Retinal pigment epithelial cell (primary cell): Measurements from ENCODE around the gene DUSP10.

Source experiments
- DNase-seq: peaks from one replicate; pipeline ENCODE4 v3.0.0-alpha.2; 2010; ENCODE audit warnings: low read depth
- H3K4me3 ChIP-seq: 2 replicates; pipeline ENCODE4 v1.5.1; 2011; ENCODE audit warnings: mild to moderate bottlenecking, low read length, control low read depth, moderate library complexity
- TF ChIP-seq, protein P1 (sequence below): conservative IDR thresholded peaks from 2 replicates; pipeline ENCODE4 v1.5.1; 2011; ENCODE audit warnings: low read depth, low read length, control low read depth, inconsistent platforms

DUSP10 gene

DNA sequence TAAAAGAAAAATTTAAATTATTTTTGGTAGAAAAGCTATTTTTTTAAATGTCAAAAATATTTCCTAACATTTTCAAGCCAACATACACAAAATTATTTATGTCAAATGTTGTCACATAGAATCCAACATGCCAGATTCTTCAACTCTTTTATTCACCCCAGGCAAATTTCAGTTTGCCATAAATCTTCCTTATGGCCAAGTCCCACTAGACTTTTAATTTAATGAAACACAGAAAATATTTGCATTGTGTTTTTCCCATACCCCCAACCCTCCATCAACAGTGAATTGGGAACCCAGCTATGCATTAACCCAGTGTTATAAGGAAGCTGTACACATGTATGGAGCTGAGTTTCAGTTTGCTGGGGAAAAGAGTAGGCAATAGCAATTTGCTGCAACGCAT, 41.4 kb downstream of the DUSP10 start:
- no peak overlapping the region for H3K4me3 ChIP-seq
- TF ChIP-seq, protein P1, sequence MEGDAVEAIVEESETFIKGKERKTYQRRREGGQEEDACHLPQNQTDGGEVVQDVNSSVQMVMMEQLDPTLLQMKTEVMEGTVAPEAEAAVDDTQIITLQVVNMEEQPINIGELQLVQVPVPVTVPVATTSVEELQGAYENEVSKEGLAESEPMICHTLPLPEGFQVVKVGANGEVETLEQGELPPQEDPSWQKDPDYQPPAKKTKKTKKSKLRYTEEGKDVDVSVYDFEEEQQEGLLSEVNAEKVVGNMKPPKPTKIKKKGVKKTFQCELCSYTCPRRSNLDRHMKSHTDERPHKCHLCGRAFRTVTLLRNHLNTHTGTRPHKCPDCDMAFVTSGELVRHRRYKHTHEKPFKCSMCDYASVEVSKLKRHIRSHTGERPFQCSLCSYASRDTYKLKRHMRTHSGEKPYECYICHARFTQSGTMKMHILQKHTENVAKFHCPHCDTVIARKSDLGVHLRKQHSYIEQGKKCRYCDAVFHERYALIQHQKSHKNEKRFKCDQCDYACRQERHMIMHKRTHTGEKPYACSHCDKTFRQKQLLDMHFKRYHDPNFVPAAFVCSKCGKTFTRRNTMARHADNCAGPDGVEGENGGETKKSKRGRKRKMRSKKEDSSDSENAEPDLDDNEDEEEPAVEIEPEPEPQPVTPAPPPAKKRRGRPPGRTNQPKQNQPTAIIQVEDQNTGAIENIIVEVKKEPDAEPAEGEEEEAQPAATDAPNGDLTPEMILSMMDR: no peak
- no peak for DNase-seq

DNA sequence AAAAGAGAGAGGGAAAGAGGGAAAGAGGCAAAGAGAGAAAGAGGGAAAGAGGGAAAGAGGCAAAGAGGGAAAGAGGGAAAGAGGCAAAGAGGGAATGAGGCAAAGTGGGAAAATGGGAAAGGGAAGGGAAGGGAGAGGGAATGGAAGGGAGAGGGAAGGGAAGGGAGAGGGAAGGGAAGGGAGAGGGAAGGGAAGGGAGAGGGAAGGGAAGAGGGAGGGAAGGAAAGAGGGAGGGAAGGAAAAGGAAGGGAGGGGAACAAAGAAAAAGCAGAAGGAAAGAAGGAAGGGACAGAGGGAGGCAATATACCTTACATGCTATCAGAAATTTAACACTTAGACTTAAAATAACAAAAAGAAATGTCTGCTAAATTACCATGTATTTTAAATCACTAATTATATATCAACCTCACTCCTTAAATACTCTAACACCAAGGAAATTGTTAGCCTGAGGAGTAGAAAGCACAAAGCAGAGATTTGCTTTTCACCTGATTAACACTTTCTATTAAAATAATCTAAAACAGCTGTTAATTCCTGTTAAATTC, 41.8 kb downstream of the DUSP10 start:
- TF ChIP-seq, protein P1: no peak
- H3K4me3 ChIP-seq: no peak overlapping the region
- DNase-seq: no peak

DNA sequence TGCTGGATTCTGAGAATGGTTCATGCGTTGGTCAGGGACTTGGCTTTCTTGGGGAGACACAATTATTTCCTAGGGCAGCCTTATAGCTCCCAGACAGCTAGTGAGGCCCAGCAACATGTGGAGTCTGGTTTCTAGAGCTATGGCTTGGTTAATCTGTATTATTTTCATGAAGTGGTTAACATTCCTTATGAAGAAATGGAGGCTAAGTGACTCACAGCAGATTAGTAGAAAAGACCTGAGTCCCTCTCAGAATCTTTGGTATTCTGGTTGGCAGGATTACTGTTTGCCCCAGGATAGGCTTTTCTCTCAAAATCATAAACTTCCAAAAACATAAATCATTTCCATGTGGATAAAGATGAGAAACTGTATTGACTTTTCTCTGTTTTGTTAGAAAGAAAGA, 42.3 kb downstream of the DUSP10 start:
- peak; percentile 93 for DNase-seq
- no peak overlapping the region for H3K4me3 ChIP-seq
- TF ChIP-seq, protein P1: no peak

DNA sequence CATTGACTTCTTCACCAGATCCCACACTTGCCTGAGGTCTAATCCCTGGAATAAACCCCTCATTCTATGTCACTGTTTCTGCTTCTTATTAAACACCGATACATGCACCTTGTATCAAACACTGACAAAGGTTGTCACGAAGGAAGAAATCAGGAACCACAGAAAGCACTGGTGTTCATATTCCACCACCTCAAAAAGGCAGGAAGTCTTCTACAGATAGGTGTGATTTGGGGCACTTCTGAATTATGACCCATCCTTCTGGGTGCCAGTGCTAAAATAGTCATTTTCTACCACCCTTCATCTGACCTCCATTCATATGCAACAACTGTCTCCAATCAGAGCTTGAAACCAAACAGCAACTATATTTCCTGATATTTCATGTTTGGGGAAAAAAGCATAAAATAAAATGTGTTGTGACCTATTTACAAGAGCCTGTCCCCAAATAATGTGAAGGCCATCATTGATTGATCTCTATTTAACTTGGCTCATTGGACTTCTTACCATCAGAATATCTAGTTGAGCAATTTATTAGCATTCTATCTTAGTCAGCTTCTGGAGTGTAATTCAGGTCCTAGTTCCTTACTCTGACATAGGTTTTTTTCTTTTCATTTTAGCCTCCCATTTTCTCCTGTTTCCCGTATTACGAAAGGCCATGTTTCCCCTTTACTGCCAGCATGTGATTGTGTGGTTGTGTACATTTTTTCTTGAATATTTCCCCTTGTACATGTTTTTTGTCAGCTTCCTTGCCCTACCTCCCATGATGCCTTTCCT, 43.1 kb downstream of the DUSP10 start:
- TF ChIP-seq, protein P1: no peak
- no peak overlapping the region for H3K4me3 ChIP-seq
- no peak for DNase-seq

DNA sequence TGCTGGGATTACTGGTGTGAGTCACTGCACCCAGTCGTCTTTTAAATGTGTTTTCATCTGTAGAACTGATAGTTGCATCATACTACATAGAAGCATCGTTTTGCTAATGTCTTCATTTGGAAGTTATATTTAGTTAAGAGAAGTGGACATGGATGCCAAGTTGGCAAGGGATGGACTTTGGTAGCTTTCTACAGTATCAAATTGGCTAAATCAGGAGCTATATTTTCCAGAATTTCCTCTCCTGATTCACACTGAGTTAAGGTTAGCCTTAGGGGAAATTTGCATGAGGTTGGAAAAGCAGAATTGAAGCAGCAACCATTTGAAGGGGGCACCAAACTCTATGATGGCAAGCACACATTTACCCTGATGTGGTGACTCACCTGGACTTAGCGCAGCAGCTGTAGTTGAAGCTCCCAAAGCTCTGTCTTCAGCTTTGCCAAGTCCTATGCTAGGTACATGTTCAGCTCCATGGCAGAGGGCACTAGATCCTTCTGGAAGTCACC, 43.9 kb downstream of the DUSP10 start:
- DNase-seq: no peak
- H3K4me3 ChIP-seq: no peak overlapping the region
- TF ChIP-seq, protein P1: no peak

DNA sequence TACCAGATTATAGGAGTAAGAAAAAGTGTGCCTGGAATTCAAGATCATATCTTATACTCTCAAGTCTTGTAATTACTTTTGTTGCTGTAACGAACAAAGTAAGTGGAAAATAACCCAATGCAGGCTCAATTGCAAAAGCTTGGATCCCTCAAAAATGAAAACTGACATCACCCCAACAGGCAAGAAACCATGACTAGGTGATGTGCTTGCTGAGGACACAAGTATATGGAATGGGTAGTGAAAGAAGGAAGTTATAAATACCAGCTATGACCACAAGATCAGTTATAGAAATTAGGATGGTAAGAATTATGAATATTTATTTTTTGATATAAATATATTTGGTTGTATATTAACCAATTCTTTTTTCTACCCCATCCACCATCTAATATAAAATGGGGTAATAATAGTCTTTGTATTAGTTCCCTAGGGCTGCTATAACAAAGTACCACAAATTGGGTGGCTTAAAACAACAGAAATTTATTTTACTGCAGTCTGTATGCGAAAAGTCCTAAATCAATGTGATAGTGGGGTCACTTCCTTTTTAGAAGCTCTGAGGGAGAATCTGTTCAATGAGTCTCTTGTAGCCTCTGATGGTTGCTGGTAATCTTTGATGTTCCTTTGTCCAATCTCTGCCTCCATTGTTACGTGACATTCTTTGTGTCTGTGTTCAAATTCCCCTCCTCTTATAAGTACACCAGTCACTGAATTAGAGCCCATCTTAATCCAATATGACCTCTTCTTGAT, 45.0 kb downstream of the DUSP10 start:
- no peak for DNase-seq
- TF ChIP-seq, protein P1: no peak
- H3K4me3 ChIP-seq: no peak overlapping the region
